Stimulated activated CD8-positive, alpha-beta memory T cell treated with anti-CD3 and anti-CD28 coated beads, Interleukin-12 subunit alpha, Interleukin-12 subunit beta, amount 100 ng/mL, for 1 hour (primary cell): Measurements from ENCODE around the gene CD68.

Experiments
- DNase-seq: peaks from one replicate; pipeline ENCODE4 v3.0.0-alpha.2; 2020; ENCODE audit warnings: low read depth

The CD68 gene

GRCh38 chr17:7579001-7579833 is at the start of gene CD68:
Gene CD68 (plus strand): TSS chr17:7579638. CDS start chr17:7579678, 40 bp downstream.
- peak; percentile 37 for DNase-seq

GRCh38 chr17:7530023-7530900 is 49.2 kb upstream of the CD68 start:
- no peak for DNase-seq

- DNase-seq, result no peak
Observed at GRCh38 chr17:7538050-7538449, 41.4 kb upstream of the CD68 start.

- DNase-seq, result no peak
Observed at GRCh38 chr17:7538891-7539545, 40.4 kb upstream of the CD68 start.

GRCh38 chr17:7541074-7541621 is 38.3 kb upstream of the CD68 start:
- DNase-seq, result no peak

- DNase-seq, result no peak
Observed at GRCh38 chr17:7544911-7545310, 34.5 kb upstream of the CD68 start.

GRCh38 chr17:7548585-7549400 is 30.6 kb upstream of the CD68 start, which contains the start of gene TNFSF12:
Gene TNFSF12 (plus strand): TSS chr17:7549058. CDS start chr17:7549154, 96 bp downstream.
- no peak for DNase-seq

GRCh38 chr17:7549401-7550055 is 29.9 kb upstream of the CD68 start:
- DNase-seq, result no peak

- no peak for DNase-seq
Observed at GRCh38 chr17:7550344-7550743, 29.1 kb upstream of the CD68 start.

- no peak for DNase-seq
Observed at GRCh38 chr17:7551396-7551795, 28.0 kb upstream of the CD68 start.

- no peak for DNase-seq
Observed at GRCh38 chr17:7552621-7553051, 26.8 kb upstream of the CD68 start.

GRCh38 chr17:7553356-7553755 is 26.1 kb upstream of the CD68 start:
- no peak for DNase-seq

GRCh38 chr17:7555320-7555948 is 24.0 kb upstream of the CD68 start:
- DNase-seq, result no peak

- no peak for DNase-seq
Observed at GRCh38 chr17:7556627-7557026, 22.8 kb upstream of the CD68 start.

GRCh38 chr17:7557147-7557764 is 22.2 kb upstream of the CD68 start:
- no peak for DNase-seq

- DNase-seq, result no peak
Observed at GRCh38 chr17:7557775-7558543, 21.5 kb upstream of the CD68 start.

GRCh38 chr17:7558544-7559319 is 20.7 kb upstream of the CD68 start, which contains the start of gene TNFSF13:
Gene TNFSF13 (plus strand): TSS chr17:7558750. CDS start chr17:7559040, 290 bp downstream.
- no peak for DNase-seq
